ENCODE measurements around the gene FAM241A.
"Not testable (repeated sequence)": the region's sequence is repeated elsewhere in the genome, so short reads cannot be mapped to it uniquely, and the experiment has no call there.

The FAM241A gene

GRCh38 chr4:112175840-112176239 lies 30.6 kb downstream of the FAM241A start:
- Histone ChIP-seq H3K36me3 (ENCODE audit: control insufficient read depth, insufficient read depth, low read length) (no peaks in the 10 kb centered on the region), H3K9me3 (ENCODE audit: control insufficient read depth, insufficient read depth, low read depth, low read length) (no peaks in the 10 kb centered on the region), H3K4me1 (ENCODE audit: control insufficient read depth, insufficient read depth, low read length) (no peaks in the 10 kb centered on the region), H3K4me3 (ENCODE audit: low read depth, low read length) (no peak overlapping the region), H3K27me3 (ENCODE audit: control insufficient read depth, insufficient read depth, low read length) (no peaks in the 10 kb centered on the region), H3K9ac (ENCODE audit: low read length) (no peak overlapping the region), H3K27ac (ENCODE audit: low read depth, low read length) (no peak overlapping the region)

DNA sequence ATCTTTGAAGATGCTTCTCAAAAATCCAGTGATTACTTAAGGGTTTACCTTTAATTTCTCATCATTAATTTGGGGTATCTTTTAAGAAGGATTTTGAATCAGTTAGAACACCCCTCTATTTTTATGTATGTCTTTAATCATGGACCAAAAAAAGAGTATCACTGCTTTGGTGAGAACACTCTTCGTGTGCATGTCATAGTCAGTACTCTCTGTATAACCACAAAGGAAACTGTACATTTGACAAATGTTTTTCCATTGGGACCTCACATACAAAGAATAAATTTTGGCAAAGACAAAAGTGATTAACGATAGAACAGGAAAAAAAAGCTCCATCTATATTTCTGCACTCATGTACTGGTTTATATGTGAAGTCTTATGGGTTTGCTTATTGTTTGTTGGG lies 31.3 kb downstream of the FAM241A start:
- H3K4me3 ChIP-seq (ENCODE audit: low read depth, low read length), result no peak overlapping the region
- no peak overlapping the region for H3K27ac ChIP-seq (ENCODE audit: low read depth, low read length)
- H3K4me1 ChIP-seq (ENCODE audit: control insufficient read depth, insufficient read depth, low read length), result no peaks in the 10 kb centered on the region
- H3K27me3 ChIP-seq (ENCODE audit: control insufficient read depth, insufficient read depth, low read length), result no peaks in the 10 kb centered on the region
- no peak overlapping the region for H3K9ac ChIP-seq (ENCODE audit: low read length)
- no peaks in the 10 kb centered on the region for H3K36me3 ChIP-seq (ENCODE audit: control insufficient read depth, insufficient read depth, low read length)
- H3K9me3 ChIP-seq (ENCODE audit: control insufficient read depth, insufficient read depth, low read depth, low read length), result no peaks in the 10 kb centered on the region

DNA sequence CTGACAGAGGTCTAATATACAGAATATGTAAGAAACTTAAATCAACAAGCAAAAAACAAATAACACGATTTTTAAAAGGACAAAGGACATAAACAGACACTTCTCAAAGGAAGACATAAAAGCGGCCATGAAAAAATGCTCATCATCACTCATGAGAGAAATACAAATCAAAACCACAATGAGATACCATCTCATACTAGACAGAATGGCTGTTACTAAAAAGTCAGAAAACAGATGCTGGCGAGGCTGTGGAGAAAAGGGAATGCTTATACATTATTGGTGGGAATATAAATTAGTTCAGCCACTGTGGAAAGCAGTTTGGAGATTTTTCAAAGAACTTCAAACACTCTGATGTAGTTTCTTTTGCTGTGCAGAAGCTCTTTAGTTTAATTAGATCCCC lies 33.5 kb downstream of the FAM241A start:
- H3K27me3 ChIP-seq (ENCODE audit: control insufficient read depth, insufficient read depth, low read length); H3K9me3 ChIP-seq (ENCODE audit: control insufficient read depth, insufficient read depth, low read depth, low read length); H3K36me3 ChIP-seq (ENCODE audit: control insufficient read depth, insufficient read depth, low read length); H3K4me3 ChIP-seq (ENCODE audit: low read depth, low read length); H3K9ac ChIP-seq (ENCODE audit: low read length); H3K4me1 ChIP-seq (ENCODE audit: control insufficient read depth, insufficient read depth, low read length); H3K27ac ChIP-seq (ENCODE audit: low read depth, low read length): not testable (repeated sequence)

DNA sequence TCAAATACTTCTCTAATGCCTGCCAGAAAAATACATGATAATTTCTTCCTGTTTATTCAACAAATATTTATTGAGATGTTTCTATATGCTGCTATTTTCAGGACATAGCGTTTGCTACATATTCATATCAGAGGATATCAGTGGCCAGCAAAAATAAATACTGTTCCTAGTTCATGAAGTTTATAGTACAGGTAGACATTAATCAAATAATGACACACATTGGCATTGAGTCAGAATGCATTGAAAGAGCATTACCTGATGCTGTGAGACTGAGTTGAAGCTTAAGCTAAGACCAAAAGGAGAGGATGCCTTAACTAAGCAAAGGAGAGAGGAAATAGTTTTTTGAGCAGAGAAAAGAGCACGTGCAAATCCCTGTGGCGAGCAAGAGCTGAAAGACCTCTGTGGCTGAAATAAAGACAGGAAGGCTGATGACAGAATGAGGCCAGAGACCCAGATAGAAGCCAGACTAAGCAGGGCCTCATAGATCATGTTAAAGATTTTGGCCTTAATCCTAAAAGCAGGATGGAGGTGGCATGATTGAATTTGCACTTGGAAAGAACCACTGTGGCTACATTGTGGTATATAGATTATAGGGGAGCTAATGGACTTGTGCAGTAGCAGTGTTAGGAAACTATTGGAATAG lies 36.2 kb downstream of the FAM241A start:
- Histone ChIP-seq H3K27me3 (ENCODE audit: control insufficient read depth, insufficient read depth, low read length) (no peaks in the 10 kb centered on the region), H3K9me3 (ENCODE audit: control insufficient read depth, insufficient read depth, low read depth, low read length) (no peaks in the 10 kb centered on the region), H3K36me3 (ENCODE audit: control insufficient read depth, insufficient read depth, low read length) (no peaks in the 10 kb centered on the region), H3K27ac (ENCODE audit: low read depth, low read length) (no peak overlapping the region), H3K9ac (ENCODE audit: low read length) (no peak overlapping the region), H3K4me1 (ENCODE audit: control insufficient read depth, insufficient read depth, low read length) (no peaks in the 10 kb centered on the region), H3K4me3 (ENCODE audit: low read depth, low read length) (no peak overlapping the region)

DNA sequence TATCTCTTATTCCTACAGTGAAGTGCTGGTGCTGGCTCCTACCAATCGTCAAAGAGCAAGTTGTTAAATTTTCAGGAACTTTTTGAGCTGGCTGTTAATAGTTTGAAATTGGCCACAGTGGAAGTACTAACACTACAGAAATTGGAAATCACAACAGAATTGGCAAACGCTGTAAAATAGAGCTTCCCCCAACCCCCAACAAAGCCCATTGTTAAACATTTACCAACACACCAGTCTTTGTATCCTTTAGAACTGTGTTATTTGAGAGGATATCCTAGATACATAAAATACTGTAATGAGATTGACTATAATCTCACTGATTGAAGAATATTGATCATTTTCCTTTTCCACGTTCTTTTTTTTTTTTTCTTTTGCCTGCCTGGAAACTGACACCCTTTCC lies 37.4 kb downstream of the FAM241A start:
- Histone ChIP-seq H3K27me3 (ENCODE audit: control insufficient read depth, insufficient read depth, low read length) (no peaks in the 10 kb centered on the region), H3K4me3 (ENCODE audit: low read depth, low read length) (no peak overlapping the region), H3K36me3 (ENCODE audit: control insufficient read depth, insufficient read depth, low read length) (no peaks in the 10 kb centered on the region), H3K9ac (ENCODE audit: low read length) (no peak overlapping the region), H3K27ac (ENCODE audit: low read depth, low read length) (no peak overlapping the region), H3K4me1 (ENCODE audit: control insufficient read depth, insufficient read depth, low read length) (no peaks in the 10 kb centered on the region), H3K9me3 (ENCODE audit: control insufficient read depth, insufficient read depth, low read depth, low read length) (no peaks in the 10 kb centered on the region)

DNA sequence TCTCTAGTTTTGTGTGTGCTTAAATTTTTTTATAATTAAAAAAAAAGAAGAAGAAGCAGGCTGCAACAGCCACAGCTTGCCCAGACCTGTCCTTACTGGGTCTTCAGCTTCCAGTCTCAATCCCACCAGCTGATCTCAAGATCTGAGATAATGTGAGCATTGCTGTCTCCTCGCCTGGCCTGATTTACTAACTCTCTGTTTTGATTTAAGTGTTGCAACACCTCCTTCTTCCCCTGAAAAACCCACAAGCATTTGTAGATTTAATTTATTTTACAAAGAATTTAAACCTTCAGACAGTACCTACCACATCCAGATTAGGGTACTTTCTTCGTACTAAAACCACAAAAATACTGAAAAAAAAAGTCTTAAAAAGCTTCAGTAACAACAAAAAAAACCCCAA lies 38.0 kb downstream of the FAM241A start:
- Histone ChIP-seq H3K27ac (ENCODE audit: low read depth, low read length) (no peak overlapping the region), H3K9me3 (ENCODE audit: control insufficient read depth, insufficient read depth, low read depth, low read length) (no peaks in the 10 kb centered on the region), H3K9ac (ENCODE audit: low read length) (no peak overlapping the region), H3K4me3 (ENCODE audit: low read depth, low read length) (no peak overlapping the region), H3K4me1 (ENCODE audit: control insufficient read depth, insufficient read depth, low read length) (no peaks in the 10 kb centered on the region), H3K27me3 (ENCODE audit: control insufficient read depth, insufficient read depth, low read length) (no peaks in the 10 kb centered on the region), H3K36me3 (ENCODE audit: control insufficient read depth, insufficient read depth, low read length) (no peaks in the 10 kb centered on the region)

GRCh38 chr4:112184438-112184837 lies 39.2 kb downstream of the FAM241A start:
- no peak overlapping the region for H3K4me3 ChIP-seq (ENCODE audit: low read depth, low read length)
- H3K27ac ChIP-seq (ENCODE audit: low read depth, low read length), result no peak overlapping the region
- H3K9ac ChIP-seq (ENCODE audit: low read length), result no peak overlapping the region
- no peaks in the 10 kb centered on the region for H3K4me1 ChIP-seq (ENCODE audit: control insufficient read depth, insufficient read depth, low read length)
- no peaks in the 10 kb centered on the region for H3K27me3 ChIP-seq (ENCODE audit: control insufficient read depth, insufficient read depth, low read length)
- H3K9me3 ChIP-seq (ENCODE audit: control insufficient read depth, insufficient read depth, low read depth, low read length), result no peaks in the 10 kb centered on the region
- H3K36me3 ChIP-seq (ENCODE audit: control insufficient read depth, insufficient read depth, low read length), result no peaks in the 10 kb centered on the region

GRCh38 chr4:112185334-112185733 lies 40.1 kb downstream of the FAM241A start:
- Histone ChIP-seq H3K27me3 (ENCODE audit: control insufficient read depth, insufficient read depth, low read length) (no peaks in the 10 kb centered on the region), H3K9me3 (ENCODE audit: control insufficient read depth, insufficient read depth, low read depth, low read length) (no peaks in the 10 kb centered on the region), H3K27ac (ENCODE audit: low read depth, low read length) (no peak overlapping the region), H3K4me3 (ENCODE audit: low read depth, low read length) (no peak overlapping the region), H3K36me3 (ENCODE audit: control insufficient read depth, insufficient read depth, low read length) (no peaks in the 10 kb centered on the region), H3K9ac (ENCODE audit: low read length) (no peak overlapping the region), H3K4me1 (ENCODE audit: control insufficient read depth, insufficient read depth, low read length) (no peaks in the 10 kb centered on the region)

- Histone ChIP-seq H3K36me3 (ENCODE audit: control insufficient read depth, insufficient read depth, low read length) (no peaks in the 10 kb centered on the region), H3K4me1 (ENCODE audit: control insufficient read depth, insufficient read depth, low read length) (no peaks in the 10 kb centered on the region), H3K9me3 (ENCODE audit: control insufficient read depth, insufficient read depth, low read depth, low read length) (no peaks in the 10 kb centered on the region), H3K27me3 (ENCODE audit: control insufficient read depth, insufficient read depth, low read length) (no peaks in the 10 kb centered on the region), H3K9ac (ENCODE audit: low read length) (no peak overlapping the region), H3K4me3 (ENCODE audit: low read depth, low read length) (no peak overlapping the region), H3K27ac (ENCODE audit: low read depth, low read length) (no peak overlapping the region)
Measured at GRCh38 chr4:112185740-112186670, 40.8 kb downstream of the FAM241A start.

- Histone ChIP-seq H3K36me3 (ENCODE audit: control insufficient read depth, insufficient read depth, low read length) (no peaks in the 10 kb centered on the region), H3K9me3 (ENCODE audit: control insufficient read depth, insufficient read depth, low read depth, low read length) (no peaks in the 10 kb centered on the region), H3K4me3 (ENCODE audit: low read depth, low read length) (no peak overlapping the region), H3K9ac (ENCODE audit: low read length) (no peak overlapping the region), H3K4me1 (ENCODE audit: control insufficient read depth, insufficient read depth, low read length) (no peaks in the 10 kb centered on the region), H3K27me3 (ENCODE audit: control insufficient read depth, insufficient read depth, low read length) (no peaks in the 10 kb centered on the region), H3K27ac (ENCODE audit: low read depth, low read length) (no peak overlapping the region)
Measured at GRCh38 chr4:112189754-112190153, 44.5 kb downstream of the FAM241A start.

GRCh38 chr4:112190684-112191083 lies 45.4 kb downstream of the FAM241A start:
- Histone ChIP-seq H3K4me3 (ENCODE audit: low read depth, low read length) (no peak overlapping the region), H3K9ac (ENCODE audit: low read length) (no peak overlapping the region), H3K36me3 (ENCODE audit: control insufficient read depth, insufficient read depth, low read length) (no peaks in the 10 kb centered on the region), H3K9me3 (ENCODE audit: control insufficient read depth, insufficient read depth, low read depth, low read length) (no peaks in the 10 kb centered on the region), H3K27ac (ENCODE audit: low read depth, low read length) (no peak overlapping the region), H3K4me1 (ENCODE audit: control insufficient read depth, insufficient read depth, low read length) (no peaks in the 10 kb centered on the region), H3K27me3 (ENCODE audit: control insufficient read depth, insufficient read depth, low read length) (no peaks in the 10 kb centered on the region)
